ENCODE measurements around the gene DOCK1.

DOCK1 gene

DNA sequence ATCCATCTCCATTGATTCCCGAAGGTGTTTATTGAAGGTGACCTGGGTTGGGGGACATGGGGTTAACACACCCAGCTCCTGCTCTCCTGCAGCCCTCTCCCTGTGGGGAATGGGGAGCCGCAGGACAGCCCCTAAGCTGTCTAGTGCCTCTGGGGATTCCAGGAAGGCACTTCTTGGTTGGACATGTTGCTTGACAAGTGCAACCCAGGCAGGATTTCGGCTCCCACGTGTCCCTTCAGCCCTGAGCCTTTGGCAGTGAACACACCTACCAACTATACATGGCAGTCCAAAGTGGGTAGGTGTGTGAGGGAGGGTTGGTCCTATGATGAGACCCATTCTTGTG, 43.9 kb downstream of the DOCK1 start:
- no peak for FAIRE-seq

DNA sequence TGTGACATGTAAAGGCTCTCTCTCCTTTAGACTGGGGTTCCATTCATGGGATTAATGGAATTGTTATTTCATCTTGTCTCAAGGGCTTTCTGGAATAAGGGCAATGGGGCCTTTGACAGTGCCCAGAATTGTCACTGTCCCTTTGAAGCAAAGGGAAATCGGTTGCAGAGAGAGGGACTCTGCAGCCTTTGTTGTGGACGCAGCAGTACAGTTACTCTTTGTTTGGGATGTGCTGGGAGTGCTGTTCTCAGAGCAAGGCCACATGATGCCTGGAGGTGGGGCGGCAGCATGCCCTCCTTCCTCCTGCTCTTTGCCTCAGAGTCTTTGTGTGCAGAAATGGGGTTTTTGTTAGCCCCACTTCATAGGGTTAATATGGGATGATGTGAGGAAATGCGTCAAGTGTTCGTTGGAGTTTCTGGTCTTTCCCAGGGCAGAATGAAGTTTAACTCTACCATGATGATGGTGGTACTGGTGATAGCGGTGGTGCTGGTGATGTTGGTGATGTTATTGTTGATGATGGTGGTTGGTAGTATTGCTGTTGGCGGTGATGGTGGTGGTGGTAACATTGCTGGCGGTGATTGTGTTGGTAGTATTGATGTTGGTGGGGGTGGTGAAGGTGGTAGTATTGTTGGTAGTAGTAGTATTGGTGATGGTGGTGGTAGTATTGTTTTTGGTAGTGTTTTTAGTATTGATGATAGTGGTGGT, 45.3 kb downstream of the DOCK1 start:
- FAIRE-seq (no peak), DNase-seq (ENCODE audit: insufficient read length, low spot score) (no peak)

More for the DNA sequence above, 43.9 kb downstream of the DOCK1 start:
- no peak for DNase-seq (ENCODE audit: insufficient read length, low spot score)

- DNase-seq (ENCODE audit: insufficient read length, low spot score) (no peak), FAIRE-seq (no peak)
Measured at GRCh38 chr10:126953886-126954285, 48.7 kb downstream of the DOCK1 start.

DNA sequence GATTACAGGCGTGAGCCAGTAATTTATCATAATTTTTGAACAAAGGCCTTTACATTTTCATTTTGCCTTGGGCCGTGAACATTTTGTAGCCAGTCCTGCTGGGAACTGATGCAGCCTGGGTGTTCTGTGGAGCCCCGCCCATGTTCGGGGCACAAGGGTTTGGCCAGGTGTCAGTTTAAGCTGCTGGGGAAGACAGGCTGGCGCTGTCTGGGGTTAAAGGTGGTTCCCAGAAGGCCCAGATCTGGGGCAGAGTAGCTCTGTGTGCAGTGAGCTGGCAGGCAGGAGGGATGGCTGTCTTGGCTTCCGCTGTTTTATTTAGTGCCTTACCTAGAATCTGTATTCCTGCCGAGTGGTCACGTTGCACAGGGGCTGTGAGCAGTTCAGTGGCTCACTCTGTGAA, 50.2 kb downstream of the DOCK1 start:
- FAIRE-seq: no peak
- no peak for DNase-seq (ENCODE audit: insufficient read length, low spot score)

DNA sequence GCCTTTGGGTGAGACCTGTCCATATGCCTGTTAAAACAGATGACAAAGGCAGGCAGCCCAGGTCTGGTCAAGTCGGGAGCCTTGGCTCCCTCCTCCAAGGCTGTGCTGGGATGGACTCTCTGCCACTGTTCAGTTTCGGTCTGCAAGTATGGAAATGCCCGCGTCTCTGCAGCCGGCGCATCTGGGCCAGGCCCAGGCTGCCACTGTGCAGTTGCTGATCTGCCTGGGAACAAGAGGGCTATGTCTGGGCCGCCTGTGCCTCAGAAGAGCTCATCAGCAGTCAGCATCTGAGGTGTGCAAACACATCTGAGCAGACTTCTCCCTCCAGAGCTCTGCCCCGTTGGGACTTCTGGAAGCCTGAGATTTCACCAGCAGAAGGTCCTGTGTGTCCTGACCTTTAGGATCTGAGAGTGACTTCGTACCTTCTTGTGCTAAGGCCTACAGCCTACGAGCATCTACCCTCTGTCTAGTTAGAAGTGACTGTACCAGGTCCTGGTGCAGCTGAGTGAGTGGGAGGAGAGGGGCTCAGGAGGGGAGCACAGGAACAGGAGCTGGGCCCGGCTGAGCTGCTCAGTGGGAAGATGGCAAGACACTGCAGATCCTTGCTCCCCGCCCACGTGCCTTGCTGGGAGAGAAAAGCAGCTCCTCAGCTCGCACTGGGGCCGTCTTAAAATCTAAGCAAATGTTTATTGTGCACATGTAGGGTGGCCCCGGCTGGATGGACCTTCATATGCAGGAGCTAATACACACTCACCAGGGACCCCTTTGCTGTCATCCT, 50.9 kb downstream of the DOCK1 start:
- no peak for FAIRE-seq

DNA sequence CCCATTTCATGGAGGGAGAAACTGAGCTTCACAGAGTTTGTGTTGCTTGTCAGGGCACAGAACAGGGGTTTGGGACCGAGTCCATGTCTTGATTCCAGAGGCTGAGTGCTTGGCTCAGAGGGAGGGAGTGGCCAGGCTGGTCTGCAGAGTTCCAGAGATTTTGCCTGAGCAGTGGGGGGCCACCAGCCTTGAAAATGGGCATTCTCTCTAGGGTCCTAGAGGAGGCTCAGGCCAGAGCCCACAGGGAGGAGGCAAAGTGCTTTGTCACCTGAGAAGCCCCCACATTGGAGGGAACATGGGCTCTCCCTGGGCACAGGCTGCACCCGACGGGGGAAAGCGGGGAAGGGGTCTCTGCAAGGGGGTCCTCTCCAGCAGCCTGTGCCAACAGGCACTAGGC, 51.5 kb downstream of the DOCK1 start:
- DNase-seq (ENCODE audit: insufficient read length, low spot score) (no peak), FAIRE-seq (no peak)

More for the DNA sequence above, 50.9 kb downstream of the DOCK1 start:
- DNase-seq (ENCODE audit: insufficient read length, low spot score): no peak

DNA sequence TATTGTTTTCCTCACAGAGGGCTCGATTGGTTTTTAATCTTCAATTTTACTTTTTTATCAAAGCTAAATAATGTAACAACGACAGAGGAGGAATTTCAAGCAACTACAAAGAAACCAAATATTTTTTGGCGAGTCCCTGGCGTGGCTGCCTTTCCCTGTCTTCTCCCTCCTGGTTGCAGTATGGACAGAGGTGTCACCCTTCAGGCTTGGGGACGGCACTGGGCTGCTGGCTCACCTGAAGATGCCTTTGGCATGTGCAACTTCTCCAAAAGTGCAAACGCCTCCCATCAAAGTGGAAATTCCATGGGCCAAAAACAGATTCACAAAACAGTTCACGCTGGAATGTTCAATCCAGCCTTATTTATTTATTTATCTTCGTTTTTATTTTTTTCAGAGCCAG, 51.9 kb downstream of the DOCK1 start:
- FAIRE-seq (no peak), DNase-seq (ENCODE audit: insufficient read length, low spot score) (no peak)

GRCh38 chr10:126959431-126959830, 54.2 kb downstream of the DOCK1 start:
- FAIRE-seq: no peak
- no peak for DNase-seq (ENCODE audit: insufficient read length, low spot score)

GRCh38 chr10:126959906-126960685, 54.9 kb downstream of the DOCK1 start:
- FAIRE-seq: no peak
- DNase-seq (ENCODE audit: insufficient read length, low spot score): no peak

DNA sequence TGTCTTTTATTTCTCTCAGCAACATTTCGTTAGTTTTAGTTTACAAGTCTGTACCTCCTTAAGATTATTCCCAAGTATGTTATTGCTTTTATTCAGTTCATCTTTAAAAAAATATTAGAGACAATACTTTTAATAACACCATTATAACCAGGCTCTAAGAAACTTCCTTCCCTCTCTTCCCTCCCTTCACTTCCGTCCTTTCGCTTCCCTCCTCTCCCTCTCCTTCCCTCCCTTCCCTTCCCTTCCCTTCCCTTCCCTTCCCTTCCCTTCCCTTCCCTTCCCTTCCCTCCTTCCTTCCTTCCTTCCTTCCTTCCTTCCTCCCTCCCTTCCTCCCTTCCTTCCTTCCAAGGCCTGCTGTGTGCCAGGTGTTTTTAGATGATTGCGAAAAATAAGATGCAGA, 58.1 kb downstream of the DOCK1 start:
- no peak for FAIRE-seq

DNA sequence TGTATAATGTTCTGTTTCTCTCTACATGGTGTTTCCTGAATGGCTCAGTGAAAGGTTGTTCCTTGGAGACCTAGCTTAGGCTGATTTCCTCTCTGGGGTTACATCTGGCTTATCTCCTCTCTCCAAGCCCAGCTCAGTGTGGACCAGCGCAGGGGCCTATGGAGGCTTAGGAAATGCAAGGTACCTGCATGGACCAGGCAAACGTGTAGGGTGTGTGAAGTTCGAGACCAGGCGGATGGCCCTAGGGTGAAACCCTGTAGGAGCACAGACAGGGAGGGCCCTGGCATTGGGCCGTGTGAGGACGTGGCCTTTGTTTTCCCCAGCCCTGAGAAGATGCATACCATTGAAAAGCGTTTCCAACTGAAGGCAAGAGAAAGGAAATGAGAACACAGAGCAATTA, 59.0 kb downstream of the DOCK1 start:
- DNase-seq (ENCODE audit: insufficient read length, low spot score): no peak
- FAIRE-seq: no peak

More for the DNA sequence above, 58.1 kb downstream of the DOCK1 start:
- DNase-seq (ENCODE audit: insufficient read length, low spot score): no peak

- no peak for DNase-seq (ENCODE audit: insufficient read length, low spot score)
- FAIRE-seq: no peak
Measured at GRCh38 chr10:126966938-126967337, 61.7 kb downstream of the DOCK1 start.

- DNase-seq (ENCODE audit: insufficient read length, low spot score) (no peak), FAIRE-seq (no peak)
Measured at GRCh38 chr10:126969310-126969709, 64.1 kb downstream of the DOCK1 start.

GRCh38 chr10:126972635-126973414, 67.6 kb downstream of the DOCK1 start:
- no peak for FAIRE-seq
- no peak for DNase-seq (ENCODE audit: insufficient read length, low spot score)

- DNase-seq (ENCODE audit: insufficient read length, low spot score) (no peak), FAIRE-seq (no peak)
Measured at GRCh38 chr10:126975221-126975620, 70.0 kb downstream of the DOCK1 start.

- no peak for FAIRE-seq
- no peak for DNase-seq (ENCODE audit: insufficient read length, low spot score)
Measured at GRCh38 chr10:126977216-126977615, 72.0 kb downstream of the DOCK1 start.

DNA sequence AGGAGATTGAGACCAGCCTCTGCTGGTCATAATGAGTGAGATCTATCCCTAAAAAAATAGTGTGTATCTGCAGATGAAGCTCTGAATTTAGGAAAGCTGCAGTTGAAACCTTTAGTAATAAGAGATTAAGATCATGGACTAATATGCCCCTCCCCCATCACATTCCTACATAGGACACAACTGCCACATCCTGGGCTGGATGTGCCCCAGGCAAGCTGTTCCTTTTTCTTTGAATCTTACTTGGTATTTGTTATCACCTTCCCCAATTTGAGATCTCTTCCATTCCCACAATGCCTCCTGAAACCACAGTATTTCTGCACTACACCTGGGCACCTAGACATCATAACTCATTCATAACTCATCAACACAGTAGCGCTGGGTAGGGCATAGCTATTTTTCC, 74.1 kb downstream of the DOCK1 start:
- FAIRE-seq: no peak
- DNase-seq (ENCODE audit: insufficient read length, low spot score): no peak

- FAIRE-seq (no peak), DNase-seq (ENCODE audit: insufficient read length, low spot score) (no peak)
Measured at GRCh38 chr10:126993208-126993607, 88.0 kb downstream of the DOCK1 start.

GRCh38 chr10:126997801-126998590, 92.8 kb downstream of the DOCK1 start:
- DNase-seq (ENCODE audit: insufficient read length, low spot score) (no peak), FAIRE-seq (no peak)

DNA sequence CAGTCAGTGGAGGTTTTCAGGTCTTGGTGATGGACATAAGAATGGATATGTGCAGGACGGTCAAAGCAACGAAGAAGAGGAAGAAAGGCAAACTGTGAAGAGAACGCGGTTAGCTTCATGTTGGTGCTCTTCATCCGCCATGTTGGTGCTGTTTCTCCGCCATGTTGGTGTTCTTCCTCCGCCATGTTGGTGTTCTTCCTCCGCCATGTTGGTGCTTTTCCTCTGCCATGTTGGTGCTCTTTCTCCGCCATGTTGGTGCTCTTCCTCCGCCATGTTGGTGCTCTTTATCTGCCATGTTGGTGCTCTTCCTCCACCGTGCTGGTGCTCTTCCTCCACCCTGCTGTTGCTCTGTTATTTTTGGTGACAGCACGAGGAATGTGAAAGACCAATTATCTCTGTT, 95.4 kb downstream of the DOCK1 start:
- DNase-seq (ENCODE audit: insufficient read length, low spot score): no peak
- FAIRE-seq: no peak
